Measurements from ENCODE around the gene CDC25B. TPM values are rescaled to one million over a fixed set of nuclear protein-coding genes. Genes with fewer than 3 reads are reported as not detected.

CDC25B gene
- total and polyA plus RNA-seq, 2 of the 13 experiments (the other 11 are each of a cell fraction or from before 2014, with no cell fraction given) = 14.5 to 19.4 TPM

DNA sequence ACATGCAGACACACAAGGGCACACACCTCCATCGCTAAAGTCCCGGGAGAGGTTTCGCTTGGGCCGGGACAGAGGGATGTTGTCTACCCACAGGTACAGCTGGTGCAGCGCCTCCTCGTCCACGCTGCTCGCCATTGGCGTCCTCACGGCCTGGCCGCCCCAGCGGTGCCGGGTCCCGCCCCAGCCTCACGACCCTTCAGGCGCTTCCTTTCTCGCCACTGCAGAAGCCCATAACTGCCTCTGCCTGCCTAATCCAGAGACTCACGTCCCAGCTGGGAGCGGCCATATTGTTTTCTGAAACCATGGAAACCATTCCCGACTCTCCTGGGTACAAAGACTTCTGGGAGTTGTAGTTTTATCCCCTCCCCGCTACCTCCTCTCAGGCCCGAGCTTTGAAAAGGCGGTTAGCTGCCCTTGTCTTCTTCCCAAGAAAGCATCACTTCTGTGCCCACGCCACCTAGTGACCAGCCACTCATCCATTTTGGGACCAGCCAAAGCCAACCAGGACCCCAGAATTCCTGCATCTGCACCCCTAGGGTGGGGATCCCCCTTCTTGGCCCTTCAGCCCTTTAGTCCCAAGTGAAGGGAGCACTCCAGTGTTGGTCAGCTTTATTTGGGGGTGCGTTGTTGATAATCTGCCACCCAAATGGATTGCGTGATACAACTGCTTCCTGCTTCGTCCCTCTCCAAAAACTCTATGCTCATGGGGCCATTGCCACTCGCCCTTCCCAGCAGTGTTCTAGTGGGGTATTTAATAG is 14.8 kb upstream of the CDC25B start, which contains the start of gene SPEF1 (continued):
- TF ChIP-seq, protein P1, sequence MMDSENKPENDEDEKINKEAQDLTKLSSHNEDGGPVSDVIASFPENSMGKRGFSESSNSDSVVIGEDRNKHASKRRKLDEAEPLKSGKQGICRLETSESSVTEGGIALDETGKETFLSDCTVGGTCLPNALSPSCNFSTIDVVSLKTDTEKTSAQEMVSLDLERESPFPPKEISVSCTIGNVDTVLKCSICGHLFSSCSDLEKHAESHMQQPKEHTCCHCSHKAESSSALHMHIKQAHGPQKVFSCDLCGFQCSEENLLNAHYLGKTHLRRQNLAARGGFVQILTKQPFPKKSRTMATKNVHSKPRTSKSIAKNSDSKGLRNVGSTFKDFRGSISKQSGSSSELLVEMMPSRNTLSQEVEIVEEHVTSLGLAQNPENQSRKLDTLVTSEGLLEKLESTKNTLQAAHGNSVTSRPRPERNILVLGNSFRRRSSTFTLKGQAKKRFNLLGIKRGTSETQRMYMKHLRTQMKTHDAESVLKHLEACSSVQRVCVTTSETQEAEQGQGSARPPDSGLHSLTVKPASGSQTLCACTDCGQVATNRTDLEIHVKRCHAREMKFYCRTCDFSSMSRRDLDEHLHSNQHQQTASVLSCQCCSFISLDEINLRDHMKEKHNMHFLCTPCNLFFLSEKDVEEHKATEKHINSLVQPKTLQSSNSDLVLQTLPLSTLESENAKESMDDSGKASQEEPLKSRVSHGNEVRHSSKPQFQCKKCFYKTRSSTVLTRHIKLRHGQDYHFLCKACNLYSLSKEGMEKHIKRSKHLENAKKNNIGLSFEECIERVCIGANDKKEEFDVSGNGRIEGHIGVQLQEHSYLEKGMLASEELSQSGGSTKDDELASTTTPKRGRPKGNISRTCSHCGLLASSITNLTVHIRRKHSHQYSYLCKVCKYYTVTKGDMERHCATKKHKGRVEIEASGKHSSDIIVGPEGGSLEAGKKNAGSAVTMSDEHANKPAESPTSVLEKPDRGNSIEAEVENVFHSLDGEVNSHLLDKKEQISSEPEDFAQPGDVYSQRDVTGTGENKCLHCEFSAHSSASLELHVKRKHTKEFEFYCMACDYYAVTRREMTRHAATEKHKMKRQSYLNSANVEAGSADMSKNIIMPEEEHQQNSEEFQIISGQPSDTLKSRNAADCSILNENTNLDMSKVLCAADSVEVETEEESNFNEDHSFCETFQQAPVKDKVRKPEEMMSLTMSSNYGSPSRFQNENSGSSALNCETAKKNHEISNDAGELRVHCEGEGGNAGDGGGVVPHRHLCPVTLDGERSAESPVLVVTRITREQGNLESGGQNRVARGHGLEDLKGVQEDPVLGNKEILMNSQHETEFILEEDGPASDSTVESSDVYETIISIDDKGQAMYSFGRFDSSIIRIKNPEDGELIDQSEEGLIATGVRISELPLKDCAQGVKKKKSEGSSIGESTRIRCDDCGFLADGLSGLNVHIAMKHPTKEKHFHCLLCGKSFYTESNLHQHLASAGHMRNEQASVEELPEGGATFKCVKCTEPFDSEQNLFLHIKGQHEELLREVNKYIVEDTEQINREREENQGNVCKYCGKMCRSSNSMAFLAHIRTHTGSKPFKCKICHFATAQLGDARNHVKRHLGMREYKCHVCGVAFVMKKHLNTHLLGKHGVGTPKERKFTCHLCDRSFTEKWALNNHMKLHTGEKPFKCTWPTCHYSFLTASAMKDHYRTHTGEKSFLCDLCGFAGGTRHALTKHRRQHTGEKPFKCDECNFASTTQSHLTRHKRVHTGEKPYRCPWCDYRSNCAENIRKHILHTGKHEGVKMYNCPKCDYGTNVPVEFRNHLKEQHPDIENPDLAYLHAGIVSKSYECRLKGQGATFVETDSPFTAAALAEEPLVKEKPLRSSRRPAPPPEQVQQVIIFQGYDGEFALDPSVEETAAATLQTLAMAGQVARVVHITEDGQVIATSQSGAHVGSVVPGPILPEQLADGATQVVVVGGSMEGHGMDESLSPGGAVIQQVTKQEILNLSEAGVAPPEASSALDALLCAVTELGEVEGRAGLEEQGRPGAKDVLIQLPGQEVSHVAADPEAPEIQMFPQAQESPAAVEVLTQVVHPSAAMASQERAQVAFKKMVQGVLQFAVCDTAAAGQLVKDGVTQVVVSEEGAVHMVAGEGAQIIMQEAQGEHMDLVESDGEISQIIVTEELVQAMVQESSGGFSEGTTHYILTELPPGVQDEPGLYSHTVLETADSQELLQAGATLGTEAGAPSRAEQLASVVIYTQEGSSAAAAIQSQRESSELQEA (CRISPR knock-in tag; IDR thresholded peaks at IDR 0.05; ENCODE audit: not compliant biosample characterization) = no peak
- TF ChIP-seq, protein P2, sequence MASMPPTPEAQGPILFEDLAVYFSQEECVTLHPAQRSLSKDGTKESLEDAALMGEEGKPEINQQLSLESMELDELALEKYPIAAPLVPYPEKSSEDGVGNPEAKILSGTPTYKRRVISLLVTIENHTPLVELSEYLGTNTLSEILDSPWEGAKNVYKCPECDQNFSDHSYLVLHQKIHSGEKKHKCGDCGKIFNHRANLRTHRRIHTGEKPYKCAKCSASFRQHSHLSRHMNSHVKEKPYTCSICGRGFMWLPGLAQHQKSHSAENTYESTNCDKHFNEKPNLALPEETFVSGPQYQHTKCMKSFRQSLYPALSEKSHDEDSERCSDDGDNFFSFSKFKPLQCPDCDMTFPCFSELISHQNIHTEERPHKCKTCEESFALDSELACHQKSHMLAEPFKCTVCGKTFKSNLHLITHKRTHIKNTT (CRISPR knock-in tag; IDR thresholded peaks at IDR 0.05) = no peak
- TF ChIP-seq ZNF546 (CRISPR knock-in tag; conservative IDR thresholded peaks at IDR 0.05) = no peak
- TF ChIP-seq AKAP8 (CRISPR knock-in tag; IDR thresholded peaks at IDR 0.05) = peak; percentile 52; the same call in 1 of the 2 replicates
- 0 out of 2 replicates have a peak, but pooled peaks have one; percentile 41 for TF ChIP-seq ZFP90 (CRISPR knock-in tag; IDR thresholded peaks at IDR 0.05; ENCODE audit: borderline replicate concordance)
- TF ChIP-seq TCF12 (IDR thresholded peaks at IDR 0.05) = no peak
- no peak for TF ChIP-seq TCF12 (CRISPR knock-in tag; IDR thresholded peaks at IDR 0.05)
- TF ChIP-seq, protein P3, sequence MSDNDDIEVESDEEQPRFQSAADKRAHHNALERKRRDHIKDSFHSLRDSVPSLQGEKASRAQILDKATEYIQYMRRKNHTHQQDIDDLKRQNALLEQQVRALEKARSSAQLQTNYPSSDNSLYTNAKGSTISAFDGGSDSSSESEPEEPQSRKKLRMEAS (IDR thresholded peaks at IDR 0.05) = peak; percentile 67; the same call in 1 of the 2 replicates
- TF ChIP-seq SSRP1 (CRISPR knock-in tag; IDR thresholded peaks at IDR 0.05) = peak; percentile 81; the same call in 1 of the 2 replicates
- TF ChIP-seq, protein P4, sequence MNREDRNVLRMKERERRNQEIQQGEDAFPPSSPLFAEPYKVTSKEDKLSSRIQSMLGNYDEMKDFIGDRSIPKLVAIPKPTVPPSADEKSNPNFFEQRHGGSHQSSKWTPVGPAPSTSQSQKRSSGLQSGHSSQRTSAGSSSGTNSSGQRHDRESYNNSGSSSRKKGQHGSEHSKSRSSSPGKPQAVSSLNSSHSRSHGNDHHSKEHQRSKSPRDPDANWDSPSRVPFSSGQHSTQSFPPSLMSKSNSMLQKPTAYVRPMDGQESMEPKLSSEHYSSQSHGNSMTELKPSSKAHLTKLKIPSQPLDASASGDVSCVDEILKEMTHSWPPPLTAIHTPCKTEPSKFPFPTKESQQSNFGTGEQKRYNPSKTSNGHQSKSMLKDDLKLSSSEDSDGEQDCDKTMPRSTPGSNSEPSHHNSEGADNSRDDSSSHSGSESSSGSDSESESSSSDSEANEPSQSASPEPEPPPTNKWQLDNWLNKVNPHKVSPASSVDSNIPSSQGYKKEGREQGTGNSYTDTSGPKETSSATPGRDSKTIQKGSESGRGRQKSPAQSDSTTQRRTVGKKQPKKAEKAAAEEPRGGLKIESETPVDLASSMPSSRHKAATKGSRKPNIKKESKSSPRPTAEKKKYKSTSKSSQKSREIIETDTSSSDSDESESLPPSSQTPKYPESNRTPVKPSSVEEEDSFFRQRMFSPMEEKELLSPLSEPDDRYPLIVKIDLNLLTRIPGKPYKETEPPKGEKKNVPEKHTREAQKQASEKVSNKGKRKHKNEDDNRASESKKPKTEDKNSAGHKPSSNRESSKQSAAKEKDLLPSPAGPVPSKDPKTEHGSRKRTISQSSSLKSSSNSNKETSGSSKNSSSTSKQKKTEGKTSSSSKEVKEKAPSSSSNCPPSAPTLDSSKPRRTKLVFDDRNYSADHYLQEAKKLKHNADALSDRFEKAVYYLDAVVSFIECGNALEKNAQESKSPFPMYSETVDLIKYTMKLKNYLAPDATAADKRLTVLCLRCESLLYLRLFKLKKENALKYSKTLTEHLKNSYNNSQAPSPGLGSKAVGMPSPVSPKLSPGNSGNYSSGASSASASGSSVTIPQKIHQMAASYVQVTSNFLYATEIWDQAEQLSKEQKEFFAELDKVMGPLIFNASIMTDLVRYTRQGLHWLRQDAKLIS (CRISPR knock-in tag; IDR thresholded peaks at IDR 0.05) = no peak
- TF ChIP-seq, protein P5, sequence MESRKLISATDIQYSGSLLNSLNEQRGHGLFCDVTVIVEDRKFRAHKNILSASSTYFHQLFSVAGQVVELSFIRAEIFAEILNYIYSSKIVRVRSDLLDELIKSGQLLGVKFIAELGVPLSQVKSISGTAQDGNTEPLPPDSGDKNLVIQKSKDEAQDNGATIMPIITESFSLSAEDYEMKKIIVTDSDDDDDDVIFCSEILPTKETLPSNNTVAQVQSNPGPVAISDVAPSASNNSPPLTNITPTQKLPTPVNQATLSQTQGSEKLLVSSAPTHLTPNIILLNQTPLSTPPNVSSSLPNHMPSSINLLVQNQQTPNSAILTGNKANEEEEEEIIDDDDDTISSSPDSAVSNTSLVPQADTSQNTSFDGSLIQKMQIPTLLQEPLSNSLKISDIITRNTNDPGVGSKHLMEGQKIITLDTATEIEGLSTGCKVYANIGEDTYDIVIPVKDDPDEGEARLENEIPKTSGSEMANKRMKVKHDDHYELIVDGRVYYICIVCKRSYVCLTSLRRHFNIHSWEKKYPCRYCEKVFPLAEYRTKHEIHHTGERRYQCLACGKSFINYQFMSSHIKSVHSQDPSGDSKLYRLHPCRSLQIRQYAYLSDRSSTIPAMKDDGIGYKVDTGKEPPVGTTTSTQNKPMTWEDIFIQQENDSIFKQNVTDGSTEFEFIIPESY (CRISPR knock-in tag; IDR thresholded peaks at IDR 0.05) = peak; percentile 52; the same call in 1 of the 2 replicates
- no peak for TF ChIP-seq ATRX (CRISPR knock-in tag; IDR thresholded peaks at IDR 0.05; ENCODE audit: borderline replicate concordance)
- TF ChIP-seq REL (CRISPR knock-in tag; conservative IDR thresholded peaks at IDR 0.05) = no peak

Measured in HepG2 (cell line).